Hematopoietic multipotent progenitor cell treated with erythropoietin and hydrocortisone succinate and interleukin-3 and kit ligand, for 8 days (in vitro differentiated cells): ENCODE data around the gene PARD6B.
"Not testable (repeated sequence)": the region's sequence is repeated elsewhere in the genome, so short reads cannot be mapped to it uniquely, and the experiment has no call there.

Source experiments
- DNase-seq: peaks from one replicate; pipeline ENCODE4 v3.0.0-alpha.2; 2015

The PARD6B gene, protein sequence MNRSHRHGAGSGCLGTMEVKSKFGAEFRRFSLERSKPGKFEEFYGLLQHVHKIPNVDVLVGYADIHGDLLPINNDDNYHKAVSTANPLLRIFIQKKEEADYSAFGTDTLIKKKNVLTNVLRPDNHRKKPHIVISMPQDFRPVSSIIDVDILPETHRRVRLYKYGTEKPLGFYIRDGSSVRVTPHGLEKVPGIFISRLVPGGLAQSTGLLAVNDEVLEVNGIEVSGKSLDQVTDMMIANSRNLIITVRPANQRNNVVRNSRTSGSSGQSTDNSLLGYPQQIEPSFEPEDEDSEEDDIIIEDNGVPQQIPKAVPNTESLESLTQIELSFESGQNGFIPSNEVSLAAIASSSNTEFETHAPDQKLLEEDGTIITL

DNA sequence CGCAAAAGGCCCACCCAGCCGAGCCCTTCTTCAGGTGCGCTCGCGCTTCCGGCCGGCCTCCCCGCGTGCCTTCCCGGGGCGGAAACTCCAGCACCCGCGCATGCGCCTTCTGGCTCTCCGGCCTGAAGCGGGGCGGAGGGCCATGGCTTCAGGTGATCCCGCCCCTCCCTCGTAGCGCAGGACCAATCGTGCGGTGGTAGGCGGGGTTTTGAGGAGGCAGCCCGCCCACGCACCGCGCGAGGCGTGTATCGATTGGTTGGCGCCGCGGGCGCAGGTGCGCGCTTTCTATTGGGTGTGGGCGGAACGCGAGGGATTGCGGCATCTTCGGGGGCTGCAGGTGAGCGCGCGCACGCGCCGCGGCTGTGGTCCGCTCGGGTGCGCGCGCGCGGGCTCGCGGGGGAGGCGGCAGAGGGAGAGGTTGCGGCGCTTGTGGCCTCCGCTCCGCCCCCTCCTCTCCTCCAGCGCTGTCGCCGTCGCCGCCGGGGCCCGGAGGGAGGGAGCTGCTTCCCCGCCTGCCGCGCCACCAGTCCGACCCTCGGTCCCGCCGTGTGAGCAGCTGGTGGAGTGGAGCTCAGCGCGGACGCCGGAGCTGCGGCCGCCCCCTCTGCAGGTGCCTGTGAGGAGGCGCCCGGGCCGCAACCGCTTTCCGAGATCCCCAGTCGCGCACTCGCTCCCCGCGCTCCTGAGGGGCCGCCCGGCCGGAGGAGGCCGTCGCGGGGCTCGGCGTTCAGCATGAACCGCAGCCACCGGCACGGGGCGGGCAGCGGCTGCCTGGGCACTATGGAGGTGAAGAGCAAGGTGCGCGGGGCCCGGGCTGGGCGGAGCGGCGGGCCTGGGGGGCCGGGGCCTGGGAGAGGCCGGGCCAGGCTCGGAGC lies at the start of gene PARD6B:
TSS of gene PARD6B (plus strand) at position 526 of the 875 bp plus-strand sequence. CDS start at position 733, 207 bp downstream.
- peak; percentile 98 for DNase-seq

DNA sequence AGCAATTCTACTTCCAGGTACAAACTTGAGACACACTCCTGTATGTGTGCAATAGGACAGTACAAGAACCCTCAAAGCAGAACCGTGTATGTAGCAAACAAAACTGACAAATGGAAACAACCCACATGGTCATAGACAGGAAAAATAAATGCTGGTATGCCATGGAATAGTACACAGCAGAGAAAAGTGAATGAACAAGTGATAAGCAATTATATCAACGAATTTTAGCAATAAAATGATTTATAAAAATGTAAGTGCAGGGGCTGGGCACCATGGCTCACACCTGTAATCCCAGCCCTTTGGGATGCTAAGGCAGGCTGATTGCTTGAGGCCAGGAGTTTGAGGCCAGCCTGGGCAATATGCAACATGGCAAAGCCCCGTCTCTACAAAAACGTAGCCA lies 49.3 kb upstream of the PARD6B start:
- DNase-seq, result no peak

DNA sequence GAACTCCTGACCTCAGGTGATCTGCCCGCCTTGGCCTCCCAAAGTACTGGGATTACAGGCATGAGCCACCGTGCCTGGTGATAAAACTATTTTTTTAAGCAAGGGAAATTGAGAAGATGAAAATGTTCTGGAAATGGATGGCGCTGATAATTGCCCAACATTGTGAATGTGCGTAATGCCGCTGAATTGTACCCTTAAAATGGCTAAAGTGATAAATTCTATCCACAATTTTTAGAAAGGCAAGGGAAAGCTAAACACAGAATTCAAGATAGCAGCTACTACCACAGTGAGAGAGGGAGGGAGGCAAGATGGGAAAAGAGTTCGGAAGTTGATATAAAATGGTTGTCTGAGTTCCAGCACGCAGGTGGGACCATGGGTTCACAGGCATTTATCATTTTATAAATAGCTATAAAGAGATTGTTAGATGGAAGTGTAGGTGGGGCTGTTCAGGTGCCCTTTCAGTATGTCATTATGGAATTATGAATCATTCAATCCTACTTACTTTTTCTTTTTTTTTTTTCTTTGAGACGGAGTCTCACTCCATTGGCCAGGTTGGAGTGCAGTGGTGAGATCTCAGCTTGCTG lies 48.3 kb upstream of the PARD6B start:
- DNase-seq, result no peak

DNA sequence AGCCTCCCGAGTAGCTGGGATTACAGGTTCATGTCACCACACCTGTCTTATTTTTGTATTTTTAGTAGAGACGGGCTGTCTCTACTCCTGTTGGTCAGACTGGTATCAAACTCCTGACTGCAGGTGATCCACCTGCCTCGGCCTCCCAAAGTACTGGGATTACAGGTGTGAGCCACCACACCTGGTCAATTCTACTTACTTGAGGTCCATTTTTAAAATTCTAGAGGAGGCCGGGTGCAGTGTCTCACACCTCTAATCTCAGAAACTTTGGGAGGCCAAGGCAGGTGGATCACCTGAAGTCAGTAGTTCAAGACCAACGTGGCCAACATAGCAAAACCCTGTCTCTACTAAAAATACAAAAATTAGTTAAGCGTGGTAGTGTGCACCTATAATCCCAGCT lies 47.8 kb upstream of the PARD6B start:
- DNase-seq, result no peak

DNA sequence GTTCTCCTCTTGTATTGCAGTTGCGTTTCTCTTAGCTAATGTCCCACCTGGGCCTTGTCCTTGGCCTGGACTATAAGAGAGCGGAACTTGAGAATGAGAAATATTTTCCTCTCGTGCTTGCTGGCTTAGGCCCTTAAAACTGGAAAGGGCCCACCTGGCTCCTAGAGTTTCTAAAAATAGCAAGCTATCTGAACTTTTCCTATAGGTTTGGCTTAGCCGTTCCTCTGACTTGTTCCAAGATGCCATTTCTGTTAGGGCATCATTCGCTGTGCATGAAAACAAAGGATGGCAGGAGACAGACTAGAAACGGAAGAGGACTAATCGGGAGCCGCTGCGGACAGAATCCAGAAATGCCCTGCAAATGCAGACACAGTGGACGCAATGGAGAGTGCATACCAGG lies 44.6 kb upstream of the PARD6B start:
- DNase-seq, result no peak

DNA sequence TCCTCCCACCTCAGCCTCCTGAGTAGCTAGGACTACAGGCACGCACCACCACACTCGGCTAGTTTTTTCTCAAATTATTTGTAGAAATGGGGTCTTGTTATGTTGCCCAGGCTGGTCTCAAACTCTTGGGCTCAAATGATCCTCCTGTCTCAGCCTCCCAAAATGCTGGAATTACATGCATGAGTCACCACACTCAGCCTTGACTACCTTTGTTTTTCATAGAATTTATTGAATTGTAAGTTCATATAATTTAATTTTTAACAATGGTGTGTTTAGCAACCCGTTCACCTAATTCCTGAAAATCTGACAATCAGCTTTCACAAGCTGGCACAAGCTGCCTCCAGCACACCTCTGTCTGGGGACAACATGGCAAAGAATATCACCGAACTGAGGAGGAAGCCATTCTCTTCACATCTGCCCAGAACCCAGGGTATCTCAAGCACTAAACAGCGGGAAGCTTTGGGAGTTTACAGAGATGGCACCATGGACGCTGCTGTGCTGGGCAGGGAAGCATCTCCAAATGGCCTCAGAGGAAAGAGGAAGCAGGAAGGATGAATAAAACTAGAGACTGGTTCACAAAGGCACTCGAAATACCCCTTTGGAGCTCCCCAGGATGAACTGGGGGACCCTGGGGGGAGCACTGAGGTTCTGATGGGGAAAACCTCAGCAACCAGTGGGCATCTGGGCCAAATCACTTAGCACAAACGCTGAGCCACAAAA lies 43.0 kb upstream of the PARD6B start:
- no peak for DNase-seq

DNA sequence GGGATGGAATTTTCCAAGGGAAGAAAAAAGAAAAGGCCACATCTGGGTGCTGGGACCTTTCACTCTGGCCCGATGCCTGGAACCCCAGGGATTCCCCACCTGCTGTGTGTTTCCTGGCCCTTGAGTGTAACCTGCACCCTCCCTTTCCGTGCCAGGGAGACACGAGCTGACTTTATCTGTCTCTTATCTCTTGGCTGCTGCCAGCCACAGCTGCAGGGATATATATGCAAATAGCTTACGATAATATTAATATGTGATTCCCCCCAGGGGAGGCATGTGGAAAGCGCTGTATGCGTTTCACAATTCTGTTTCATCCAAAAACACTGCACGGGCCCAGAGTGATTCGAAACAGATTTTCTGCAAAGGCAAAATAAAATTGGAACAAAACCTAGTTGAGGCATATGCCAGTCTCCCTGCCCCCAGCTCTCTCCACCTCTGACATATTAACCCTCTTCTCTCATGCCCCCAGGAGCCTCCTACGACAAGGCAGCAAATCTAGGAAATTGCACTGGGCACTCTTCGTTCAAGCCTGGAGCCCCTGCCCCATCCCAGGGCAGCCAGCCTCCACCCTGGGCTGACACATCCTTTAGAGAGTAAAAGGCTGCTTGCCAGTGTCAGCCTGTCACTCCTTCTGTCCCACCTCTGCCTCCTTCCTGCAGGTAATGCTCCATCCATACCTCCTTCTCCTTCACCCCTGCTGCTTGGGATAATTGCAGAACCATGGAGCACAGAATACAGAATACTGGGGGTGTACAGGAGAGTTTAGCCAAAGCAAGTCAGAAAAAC lies 41.3 kb upstream of the PARD6B start:
- DNase-seq, result peak; percentile 84

DNA sequence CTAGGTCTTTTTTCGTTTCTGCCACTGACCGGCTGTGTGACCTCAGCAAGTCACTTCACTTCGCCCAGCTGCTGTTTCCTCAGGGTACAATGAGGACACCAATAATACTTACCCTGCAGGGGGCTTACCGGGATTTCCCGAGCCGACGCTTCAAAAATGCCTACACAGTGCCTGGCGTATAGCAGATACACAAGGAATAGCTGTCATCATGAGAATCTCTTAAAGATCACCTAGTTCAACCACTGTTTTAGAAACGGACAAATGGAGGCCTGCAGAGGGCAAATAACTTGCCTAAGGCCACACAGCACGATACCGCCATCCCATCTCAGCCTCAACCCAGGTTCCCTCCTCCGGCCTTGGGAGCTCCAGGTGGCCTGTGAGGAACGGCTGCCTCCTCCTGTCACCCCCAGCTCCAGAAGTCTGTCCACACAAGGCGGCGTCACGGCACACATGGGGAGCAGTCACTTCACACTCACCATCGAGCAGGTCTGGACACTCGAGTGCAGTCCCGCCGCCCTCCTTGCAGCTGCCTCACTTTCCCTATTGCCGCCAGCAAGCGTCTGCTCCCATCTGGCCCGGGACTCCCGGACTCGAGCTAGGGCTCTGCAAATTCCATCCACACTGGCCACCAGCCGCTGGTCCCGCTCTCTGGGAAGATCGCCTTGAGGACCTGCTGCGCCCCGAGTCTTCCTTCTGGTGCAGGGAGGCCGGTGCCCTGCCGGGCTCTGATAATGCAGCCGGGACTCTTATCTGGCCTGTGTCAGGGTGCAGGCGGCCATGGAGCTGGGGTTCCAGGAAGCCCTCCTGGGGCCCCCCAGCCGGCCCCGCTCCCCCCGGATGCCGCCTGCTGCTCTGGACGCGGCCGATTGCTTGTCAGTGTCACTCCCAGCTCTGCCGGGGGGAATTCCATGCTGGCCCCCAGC lies 40.5 kb upstream of the PARD6B start, which contains the start of gene RIPOR3:
TSS of gene RIPOR3 (minus strand) at position 893 of the 923 bp plus-strand sequence. CDS start at position 479, 414 bp downstream.
- peak; percentile 96 for DNase-seq

DNA sequence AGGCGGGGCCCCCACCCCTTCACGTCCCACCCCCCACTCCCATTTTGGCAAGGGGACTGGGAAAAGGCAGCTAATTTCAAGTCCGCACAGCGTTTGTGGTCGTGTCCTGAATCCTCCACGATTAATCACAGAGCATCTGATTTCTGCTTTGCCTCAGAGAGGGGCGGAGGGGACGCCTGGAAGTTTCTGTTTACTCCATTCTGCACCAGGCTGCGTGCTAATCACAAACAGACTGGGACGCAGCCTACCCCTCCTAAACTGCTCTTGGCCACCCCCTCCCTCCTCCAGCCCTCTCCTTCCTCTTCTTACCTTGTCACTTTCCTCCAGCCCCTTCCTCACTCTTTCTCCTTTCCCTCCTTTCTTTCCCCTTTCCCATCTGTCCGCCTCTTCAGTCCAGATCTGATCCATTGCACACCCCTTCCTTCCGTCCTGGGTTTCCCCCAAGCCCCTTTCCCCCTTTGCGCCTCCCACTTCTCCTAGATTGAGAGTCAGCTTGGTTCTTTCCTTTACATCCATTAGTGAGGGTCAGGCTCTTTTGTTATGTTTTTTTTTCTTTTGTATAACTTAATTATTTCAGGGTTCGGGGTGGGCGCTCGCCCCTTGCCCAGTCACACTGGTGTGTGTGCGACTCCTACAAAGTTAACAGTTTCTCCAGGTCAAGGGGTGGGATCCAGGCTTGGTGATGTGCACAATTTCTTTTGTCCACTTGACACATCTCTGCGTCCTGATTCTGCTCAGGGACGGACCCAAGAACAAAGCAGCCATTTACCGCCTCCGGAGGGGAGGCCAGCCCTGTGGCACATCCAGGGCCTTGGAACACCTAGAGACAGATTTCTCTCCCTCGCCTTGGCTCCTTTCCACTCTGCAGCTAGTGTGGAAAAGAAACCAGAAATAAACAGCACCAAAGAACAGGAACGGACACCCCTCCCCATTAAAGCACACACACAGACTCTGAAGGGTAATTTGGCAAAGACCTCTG lies 39.5 kb upstream of the PARD6B start:
- peak; percentile 87 for DNase-seq

DNA sequence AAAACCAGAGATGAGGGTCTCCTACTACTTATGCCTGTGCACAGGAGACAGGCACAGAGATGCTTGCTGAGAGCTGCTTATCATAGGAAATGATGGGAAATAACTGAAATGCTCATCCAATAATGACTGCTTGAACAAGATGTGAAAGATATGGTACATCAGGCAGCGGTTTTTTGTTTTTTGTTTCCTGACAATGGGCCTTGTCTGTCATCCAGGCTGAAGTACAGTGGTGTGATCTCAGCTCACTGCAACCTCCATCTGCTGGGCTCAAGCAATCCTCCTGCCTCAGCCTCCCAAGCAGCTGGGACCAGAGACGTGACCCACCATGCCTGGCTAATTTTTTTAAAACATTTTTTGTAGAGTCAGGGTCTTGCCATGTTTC lies 38.8 kb upstream of the PARD6B start:
- peak; percentile 51 for DNase-seq

DNA sequence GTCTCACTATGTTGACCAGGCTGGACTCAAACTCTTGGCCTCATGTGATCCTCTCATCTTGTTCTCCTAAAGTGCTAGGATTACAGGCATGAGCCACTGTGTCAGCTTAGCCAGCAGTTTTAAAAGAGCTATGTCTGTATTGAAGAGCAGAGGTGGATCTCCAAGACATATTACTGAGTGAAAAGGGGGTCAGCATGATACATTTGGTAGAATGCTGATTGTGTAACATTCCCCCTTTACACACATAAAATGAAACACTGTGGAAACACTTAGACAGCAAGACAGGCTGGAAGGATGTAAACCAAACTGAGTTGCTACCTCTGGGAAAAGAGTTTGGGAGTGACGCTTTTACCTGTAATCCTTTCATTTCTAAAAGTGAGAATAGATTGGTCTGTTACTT lies 38.4 kb upstream of the PARD6B start:
- DNase-seq, result no peak

DNA sequence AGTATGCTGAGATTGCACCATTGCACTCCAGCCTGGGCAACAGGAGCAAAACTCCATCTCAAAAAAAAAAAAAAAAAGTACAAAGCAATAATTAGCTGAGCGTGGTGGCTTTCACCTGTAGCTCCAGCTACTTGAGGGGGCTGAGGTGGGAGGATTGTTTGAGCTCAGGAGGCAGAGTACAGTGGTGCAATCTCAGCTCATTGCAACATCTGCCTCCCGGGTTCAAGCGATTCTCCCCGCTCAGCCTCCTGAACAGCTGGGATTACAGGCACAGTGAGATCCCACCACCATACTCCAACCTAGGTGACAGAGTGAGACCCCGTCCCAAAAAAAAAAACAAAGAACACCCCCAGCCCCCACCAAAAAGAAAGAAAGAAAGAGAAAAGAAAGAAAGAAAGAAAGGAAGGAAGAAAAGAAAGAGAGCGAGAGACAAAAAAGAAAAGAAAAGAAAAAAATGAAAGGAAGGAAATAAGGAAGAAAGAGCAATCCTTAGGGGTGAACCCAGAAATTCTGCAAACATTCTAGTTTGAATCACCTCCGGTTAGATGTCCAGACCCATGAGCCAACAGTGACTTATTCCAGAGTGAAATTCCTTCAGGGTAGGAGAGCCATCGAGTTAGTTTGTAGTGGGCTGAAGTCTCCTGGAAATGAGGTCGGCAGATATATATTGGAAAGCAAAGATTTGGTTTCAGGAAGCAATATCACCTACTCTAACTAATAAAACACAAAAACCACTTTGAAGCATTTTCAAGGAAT lies 36.8 kb upstream of the PARD6B start:
- DNase-seq, result no peak

DNA sequence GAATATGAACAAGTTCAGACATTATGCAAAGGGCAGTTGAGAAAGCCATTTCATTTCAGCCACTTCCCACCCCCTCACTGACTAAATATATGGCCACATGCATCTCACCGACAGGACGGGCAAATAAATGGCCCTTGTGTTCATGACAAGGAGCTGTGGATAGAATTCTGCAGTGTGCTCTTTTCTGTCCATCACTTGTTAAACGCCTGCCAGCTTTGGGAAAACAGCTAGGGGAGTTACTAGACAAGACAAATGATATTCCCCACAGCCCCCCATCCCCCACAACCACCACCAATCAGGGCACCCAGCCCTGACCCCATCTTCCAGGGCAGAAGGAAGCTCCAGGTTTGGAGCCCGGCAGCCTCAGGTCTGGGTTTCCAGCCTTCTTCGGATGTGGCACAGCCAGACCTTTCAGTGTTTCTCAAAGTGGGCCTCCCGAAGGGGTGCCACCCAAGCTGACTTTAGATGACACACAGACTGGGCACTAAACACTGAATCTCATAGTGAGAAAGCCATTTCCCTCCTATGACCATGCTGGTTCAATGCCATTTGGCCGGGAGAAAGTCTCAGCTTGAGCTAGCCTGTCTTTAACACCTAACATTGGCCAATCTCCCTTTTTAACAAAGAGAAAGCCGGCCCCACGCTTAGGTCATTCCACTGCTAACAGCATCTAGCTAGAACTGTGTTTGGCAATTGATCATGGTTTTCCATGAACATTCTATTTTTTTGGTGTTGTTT lies 36.1 kb upstream of the PARD6B start:
- no peak for DNase-seq

DNA sequence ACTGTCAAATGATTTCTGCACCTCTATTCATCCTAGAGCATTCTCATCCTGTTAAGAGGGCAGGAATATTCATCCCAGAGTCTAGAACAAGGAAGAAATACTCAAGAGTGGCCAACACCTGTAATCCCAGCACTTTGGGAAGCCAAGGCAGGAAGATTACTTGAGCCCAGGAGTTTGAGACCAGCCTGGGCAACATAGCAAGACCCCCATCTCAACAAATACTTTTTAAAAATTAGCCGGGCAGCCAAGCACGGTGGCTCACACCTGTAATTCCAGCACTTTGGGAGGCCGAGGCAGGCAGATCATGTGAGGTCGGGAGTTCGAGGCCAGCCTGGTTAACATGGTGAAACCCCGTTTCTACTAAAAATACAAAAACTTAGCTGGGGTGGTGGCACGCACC lies 33.1 kb upstream of the PARD6B start:
- DNase-seq, result not testable (repeated sequence)

DNA sequence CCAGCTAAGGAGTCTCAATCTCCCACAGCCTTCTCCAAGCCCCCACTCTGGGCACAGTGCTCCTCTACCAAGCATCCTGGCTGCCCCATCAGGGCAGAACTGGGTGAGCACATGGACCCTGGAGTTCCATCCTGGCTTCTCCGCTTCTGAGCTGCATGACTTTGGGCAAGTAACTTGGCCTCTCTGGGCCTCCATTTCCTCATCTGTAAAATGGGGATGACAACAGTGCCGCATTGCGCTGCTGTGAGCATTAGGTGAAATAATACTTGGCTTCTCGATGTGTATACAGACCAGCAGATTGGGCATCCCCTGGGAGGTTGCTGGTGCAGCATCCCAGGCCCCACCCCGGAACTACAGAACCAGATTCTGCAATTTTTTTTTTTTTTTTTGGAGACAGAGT lies 31.7 kb upstream of the PARD6B start:
- DNase-seq, result no peak

DNA sequence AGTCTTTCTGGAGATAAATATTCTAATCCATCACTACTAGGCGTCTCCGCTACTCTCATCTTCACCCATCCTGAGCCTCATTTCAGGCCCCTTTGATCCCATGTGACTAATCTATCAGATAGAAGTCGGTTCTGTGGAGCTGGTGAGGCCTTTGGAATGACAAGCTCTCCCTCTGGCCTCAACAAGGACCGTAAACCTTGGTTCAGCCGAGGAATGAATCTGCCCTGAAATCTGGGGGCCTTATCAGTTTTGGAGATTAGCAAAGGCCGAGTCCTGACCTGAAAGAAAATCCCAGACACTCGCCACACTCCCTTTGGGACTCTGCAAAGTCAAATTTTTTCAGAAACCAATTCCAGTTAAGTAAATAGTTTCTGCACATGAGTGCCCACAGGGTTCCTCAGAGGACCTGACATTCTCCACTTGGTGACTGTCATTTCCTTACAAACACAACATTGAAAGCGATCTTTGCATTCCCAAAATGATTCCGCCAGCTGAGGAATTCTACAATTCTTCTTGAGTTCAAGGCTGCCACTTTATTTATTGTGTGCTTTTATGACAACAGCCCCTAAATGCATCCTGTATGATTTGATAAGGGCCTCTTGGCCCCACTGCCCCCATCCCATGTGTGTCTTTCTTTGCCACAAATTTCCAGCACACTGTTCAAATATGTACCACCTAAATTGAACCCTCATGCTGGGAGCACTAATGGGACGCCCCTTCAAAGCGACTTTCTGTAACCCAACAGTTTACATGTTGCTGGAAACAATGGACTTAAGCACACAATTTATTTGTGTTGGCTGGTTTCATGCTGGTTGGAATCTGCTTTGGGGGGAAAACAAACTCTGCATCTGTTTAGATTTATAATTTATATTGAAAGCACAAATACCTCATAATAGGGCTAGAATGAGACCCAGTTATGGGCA lies 30.1 kb upstream of the PARD6B start:
- DNase-seq, result no peak
